OCI-LY1 (cell line): ENCODE measurements around the gene S100A12.

ENCODE experiments used
- H2AFZ ChIP-seq: fragments of 200-600 bp; sonication (generic), shearing (Covaris generic); 2 replicates; pipeline ENCODE4 v1.6.0; 2014; ENCODE audit warnings: antibody characterized with exemption, mild to moderate bottlenecking, low read length
- H3F3A ChIP-seq: fragments of 200-600 bp; sonication (generic), shearing (Covaris generic); 2 replicates; pipeline ENCODE4 v1.6.0; 2014; ENCODE audit warnings: mild to moderate bottlenecking, antibody characterized with exemption, low read length, moderate library complexity; ENCODE audit not compliant: insufficient read depth
- H3K27ac ChIP-seq: fragments of 200-600 bp; sonication (generic); 2 replicates; pipeline ENCODE4 v1.5.1; 2014; ENCODE audit warnings: low read length, mixed run types, mild to moderate bottlenecking, low read depth; ENCODE audit not compliant: poor library complexity, severe bottlenecking
- H3K27me3 ChIP-seq: fragments of 200-600 bp; sonication (generic); 2 replicates; pipeline ENCODE4 v1.6.0; 2014; ENCODE audit warnings: antibody characterized with exemption, mild to moderate bottlenecking, low read length, moderate library complexity; ENCODE audit not compliant: insufficient read depth
- H3K36me3 ChIP-seq: fragments of 200-600 bp; sonication (generic); 2 replicates; pipeline ENCODE4 v1.6.1; 2014; ENCODE audit warnings: mild to moderate bottlenecking, antibody characterized with exemption, low read length, moderate library complexity, mixed read lengths; ENCODE audit not compliant: insufficient read depth
- H3K4me1 ChIP-seq: fragments of 200-600 bp; sonication (generic); 2 replicates; pipeline ENCODE4 v1.5.1; 2014; ENCODE audit warnings: mild to moderate bottlenecking, low read length, moderate library complexity; ENCODE audit not compliant: insufficient read depth, severe bottlenecking
- H3K4me2 ChIP-seq: fragments of 200-600 bp; sonication (generic), shearing (Covaris generic); 2 replicates; pipeline ENCODE4 v1.6.1; 2014; ENCODE audit warnings: low read length
- H3K4me3 ChIP-seq: fragments of 200-600 bp; sonication (generic); 2 replicates; pipeline ENCODE4 v1.5.1; 2014; ENCODE audit warnings: low read length, low read depth, mild to moderate bottlenecking, mixed read lengths; ENCODE audit not compliant: poor library complexity, severe bottlenecking
- H3K79me2 ChIP-seq: fragments of 200-600 bp; shearing (Covaris generic); 2 replicates; pipeline ENCODE4 v1.6.1; 2016; ENCODE audit warnings: mixed run types, low read length, mixed read lengths; ENCODE audit not compliant: insufficient read depth
- H3K9ac ChIP-seq: fragments of 200-600 bp; sonication (generic), shearing (Covaris generic); 2 replicates; pipeline ENCODE4 v1.6.1; 2014; ENCODE audit warnings: mild to moderate bottlenecking, low read length, mixed read lengths
- H3K9me2 ChIP-seq: fragments of 200-600 bp; sonication (generic), shearing (Covaris generic); 2 replicates; pipeline ENCODE4 v1.6.1; 2014; ENCODE audit warnings: low read depth, mild to moderate bottlenecking, low read length, mixed read lengths
- H3K9me3 ChIP-seq: fragments of 200-600 bp; shearing (Covaris generic); 2 replicates; pipeline ENCODE4 v1.6.1; 2014; ENCODE audit warnings: low read length, mixed read lengths
- H4K20me1 ChIP-seq: fragments of 200-600 bp; sonication (generic), shearing (Covaris generic); 2 replicates; pipeline ENCODE4 v1.6.0; 2016; ENCODE audit warnings: mild to moderate bottlenecking, low read length; ENCODE audit not compliant: insufficient read depth
- CTCF ChIP-seq: fragments of 200-600 bp; sonication (generic), shearing (Covaris generic); IDR thresholded peaks from 2 replicates; pipeline ENCODE4 v1.5.1; 2017; ENCODE audit warnings: mild to moderate bottlenecking, antibody characterized with exemption, low read length, moderate library complexity, mixed read lengths
- EZH2 ChIP-seq: fragments of 200-600 bp; sonication (generic), shearing (Covaris generic); IDR thresholded peaks from 2 replicates; pipeline ENCODE4 v1.8.0; 2017; ENCODE audit warnings: borderline replicate concordance, mixed run types, mild to moderate bottlenecking, antibody characterized with exemption, low read length, moderate library complexity, mixed read lengths

S100A12 gene

GRCh38 chr1:153360190-153360589, 15.2 kb downstream of the S100A12 start:
- Histone ChIP-seq H3K9me3 (no peaks in the 10 kb centered on the region), H3F3A (no peaks in the 10 kb centered on the region), H3K27ac (no peak overlapping the region), H3K27me3 (no peaks in the 10 kb centered on the region), H3K9me2 (no peaks in the 10 kb centered on the region), H3K9ac (no peak overlapping the region), H3K4me2 (no peak overlapping the region), H4K20me1 (no peaks in the 10 kb centered on the region), H3K4me1 (no peaks in the 10 kb centered on the region), H3K4me3 (no peak overlapping the region), H3K36me3 (no peaks in the 10 kb centered on the region), H3K79me2 (no peaks in the 10 kb centered on the region), H2AFZ (no peak overlapping the region)
- no peak for TF ChIP-seq CTCF
- TF ChIP-seq EZH2, result no peak

- Histone ChIP-seq H3K9me3 (no peaks in the 10 kb centered on the region), H3K9me2 (no peaks in the 10 kb centered on the region), H3F3A (no peaks in the 10 kb centered on the region), H3K36me3 (no peaks in the 10 kb centered on the region), H3K27ac (no peak overlapping the region), H2AFZ (no peak overlapping the region), H3K9ac (no peak overlapping the region), H3K4me1 (no peaks in the 10 kb centered on the region), H3K4me3 (no peak overlapping the region), H4K20me1 (no peaks in the 10 kb centered on the region), H3K27me3 (no peaks in the 10 kb centered on the region), H3K79me2 (no peaks in the 10 kb centered on the region), H3K4me2 (no peak overlapping the region)
- TF ChIP-seq EZH2 (no peak), CTCF (no peak)
Observed at GRCh38 chr1:153359241-153359640, 16.2 kb downstream of the S100A12 start.

- Histone ChIP-seq H3K4me3 (no peak overlapping the region), H3K79me2 (no peaks in the 10 kb centered on the region), H3F3A (no peaks in the 10 kb centered on the region), H4K20me1 (no peaks in the 10 kb centered on the region), H3K9ac (no peak overlapping the region), H3K36me3 (no peaks in the 10 kb centered on the region), H3K4me2 (no peak overlapping the region), H3K9me3 (no peaks in the 10 kb centered on the region), H2AFZ (no peak overlapping the region), H3K27me3 (no peaks in the 10 kb centered on the region), H3K9me2 (no peaks in the 10 kb centered on the region), H3K4me1 (no peaks in the 10 kb centered on the region), H3K27ac (no peak overlapping the region)
- TF ChIP-seq EZH2 (no peak), CTCF (no peak)
Observed at GRCh38 chr1:153358691-153358975, 16.8 kb downstream of the S100A12 start.
